HG03060 (cell line): ENCODE results near the gene ZNF75A.

Experiments
- ATAC-seq: cut with Tn5 transposase; IDR thresholded peaks from one replicate; pipeline ENCODE4 v1.9.1; 2021; ENCODE audit warnings: low read depth, moderate number of reproducible peaks; ENCODE audit not compliant: unreplicated experiment

The ZNF75A gene

GRCh38 chr16:3362931-3363330 is 57.6 kb downstream of the ZNF75A start:
- no peak for ATAC-seq

- no peak for ATAC-seq
Measured at GRCh38 chr16:3363793-3364192, 58.5 kb downstream of the ZNF75A start.

GRCh38 chr16:3364774-3365427 is 59.6 kb downstream of the ZNF75A start:
- no peak for ATAC-seq
